B cell (primary cell): ENCODE data around the gene DENND1C. TPM values are rescaled to one million over a fixed set of nuclear protein-coding genes. Genes with fewer than 3 reads are reported as not detected.

Experiments used
- ATAC-seq: fragments of 200-7000 bp; cut with Tn5 transposase; one replicate; pipeline ENCODE4 v1.10.0; 2021; ENCODE audit warnings: low read depth, mild to moderate bottlenecking, moderate number of reproducible peaks, moderate library complexity
- CTCF ChIA-PET: fragments of 350-600 bp; sonication (Branson Sonifier 250); formaldehyde crosslinking; loops from one replicate; lab custom pipeline; 2021; ENCODE audit warnings: antibody characterized with exemption, inconsistent platforms; lab: Charles Lee
- POLR2A ChIA-PET: fragments of 350-600 bp; sonication (Branson Sonifier 250); formaldehyde crosslinking; loops from one replicate; lab custom pipeline; 2021; ENCODE audit warnings: antibody characterized with exemption; lab: Charles Lee
- DNase-seq: peaks from one replicate; pipeline ENCODE4 v3.0.0; 2013
- H2AFZ ChIP-seq: 2 replicates; pipeline ENCODE4 v1.6.1; 2012; ENCODE audit warnings: mild to moderate bottlenecking, low read depth, low read length; ENCODE audit not compliant: insufficient read depth, poor library complexity, severe bottlenecking
- H3K27ac ChIP-seq, 2 donors: 1 replicate in 1 of 2; 2 replicates in 1 of 2; pipeline ENCODE4 v1.5.1; 2012 to 2013; ENCODE audit warnings: low read length in 2 of 2, mild to moderate bottlenecking in 2 of 2, moderate library complexity in 1 of 2
- H3K27me3 ChIP-seq, 4 experiments: fragments of 200-600 bp in 1 of 4; sonication (generic) in 1 of 4; replicated peaks in 1 of 4; 1 replicate in 2 of 4; 2 replicates in 2 of 4; pipeline versions ENCODE4 v1.6.1 to v1.7.0; 2013 to 2016; ENCODE audit warnings: low read length in 3 of 4, mild to moderate bottlenecking in 2 of 4, mixed read lengths in 1 of 4, moderate library complexity in 1 of 4; ENCODE audit not compliant: insufficient read depth in 4 of 4, control insufficient read depth in 3 of 4; ENCODE audit errors: control extremely low read depth in 1 of 4
- H3K36me3 ChIP-seq, 2 experiments: replicated peaks in 1 of 2; 1 replicate in 1 of 2; 2 replicates in 1 of 2; pipeline versions ENCODE4 v1.6.1 to v1.7.1; 2013; ENCODE audit warnings: low read length in 1 of 2; ENCODE audit not compliant: insufficient read depth in 2 of 2, control insufficient read depth in 1 of 2; ENCODE audit errors: control extremely low read depth in 1 of 2, extremely low read depth in 1 of 2
- H3K4me1 ChIP-seq, 2 donors: fragments of 200-600 bp in 1 of 2; sonication (generic) in 1 of 2; 1 replicate in 1 of 2; 2 replicates in 1 of 2; pipeline versions ENCODE4 v1.5.1 to v1.6.1; 2013 to 2017; ENCODE audit warnings: low read length in 2 of 2; ENCODE audit not compliant: control insufficient read depth in 2 of 2, insufficient read depth in 2 of 2
- H3K4me2 ChIP-seq: replicated peaks from 2 replicates; pipeline ENCODE3; 2012; ENCODE audit warnings: mild to moderate bottlenecking, low read depth, low read length; ENCODE audit not compliant: poor library complexity, severe bottlenecking
- H3K4me3 ChIP-seq, 5 experiments: fragments of 200-600 bp in 1 of 5; sonication (generic) in 1 of 5; 1 replicate in 3 of 5; 2 replicates in 2 of 5; pipeline versions ENCODE4 v1.5.1 to v1.7.0; 2011 to 2016; ENCODE audit warnings: low read length in 4 of 5, mild to moderate bottlenecking in 4 of 5, low read depth in 2 of 5, control low read depth in 1 of 5, moderate library complexity in 1 of 5; ENCODE audit not compliant: insufficient read depth in 1 of 5; ENCODE audit errors: control extremely low read depth in 1 of 5, extremely low read depth in 1 of 5
- H3K79me2 ChIP-seq: fragments of 200-600 bp; sonication (generic); one replicate; pipeline ENCODE4 v1.6.0; 2016; ENCODE audit warnings: low read length; ENCODE audit not compliant: control insufficient read depth, insufficient read depth
- H3K9ac ChIP-seq: fragments of 200-600 bp; sonication (generic); 2 replicates; pipeline ENCODE4 v1.6.1; 2017; ENCODE audit warnings: mild to moderate bottlenecking, low read length, moderate library complexity
- H3K9me3 ChIP-seq, 3 donors: one replicate each; pipeline versions ENCODE4 v1.6.1 to v1.7.1; 2013; ENCODE audit warnings: low read length in 2 of 3; ENCODE audit not compliant: control insufficient read depth in 2 of 3, insufficient read depth in 1 of 3; ENCODE audit errors: control extremely low read depth in 1 of 3
- H4K20me1 ChIP-seq: 2 replicates; pipeline ENCODE4 v1.6.0; 2012; ENCODE audit warnings: mild to moderate bottlenecking, low read length; ENCODE audit not compliant: insufficient read depth, control insufficient read depth, poor library complexity, severe bottlenecking
- H3K27ac Mint-ChIP-seq: one replicate; pipeline ENCODE4 v1.8.0; 2021; ENCODE audit warnings: mixed read lengths
- H3K27me3 Mint-ChIP-seq: one replicate; pipeline ENCODE4 v1.8.0; 2021; ENCODE audit warnings: mixed read lengths
- H3K4me1 Mint-ChIP-seq: one replicate; pipeline ENCODE4 v1.8.0; 2021; ENCODE audit warnings: mixed read lengths
- H3K4me3 Mint-ChIP-seq: one replicate; pipeline ENCODE4 v1.8.0; 2021; ENCODE audit warnings: mixed read lengths
- H3K9me3 Mint-ChIP-seq: one replicate; pipeline ENCODE4 v1.8.0; 2022; ENCODE audit warnings: mixed read lengths; ENCODE audit not compliant: insufficient read depth
- EZH2 ChIP-seq: IDR thresholded peaks from 2 replicates; pipeline ENCODE4 v1.6.1; 2012; ENCODE audit warnings: borderline replicate concordance, low read depth, mild to moderate bottlenecking, moderate library complexity, low read length; ENCODE audit not compliant: insufficient read depth, poor library complexity, severe bottlenecking
- WGBS: methylation state at CpG from one replicate; pipeline ENCODE4 v1.1.5; 2013; ENCODE audit warnings: missing lambda C conversion rate; ENCODE audit not compliant: insufficient coverage; 5-methylcytosine and 5-hydroxymethylcytosine counted together
- intact Hi-C: fragments of 100-400 bp; cut with micrococcal nuclease; formaldehyde crosslinking; loops from one replicate; pipeline ENCODE4 v1.10.0; 2022
- polyA plus RNA-seq: library from polyadenylated mRNA; depleted of rRNA; stranded (reverse); fragments of >200 nt; gene quantifications from 2 replicates; pipeline ENCODE4 v1.2.3, GENCODE V29; 2012
- total RNA-seq, 2 donors: library from RNA; stranded (reverse); fragments of 120-200 nt in 1 of 2; gene quantifications; 1 replicate in 1 of 2; 2 replicates in 1 of 2; pipeline versions ENCODE4 v1.2.3 to v1.2.4, GENCODE V29; 2013 to 2022
- TF ChIP-seq, protein P1 (sequence below): fragments of 200-600 bp; IDR thresholded peaks from one replicate; pipeline ENCODE4 v1.8.0; 2022; ENCODE audit warnings: antibody characterized with exemption, mild to moderate bottlenecking

DENND1C gene
- total and polyA plus RNA-seq, 2 donors (not counting 1 experiment from before 2014, with no cell fraction given): 119 to 132 TPM

DNA sequence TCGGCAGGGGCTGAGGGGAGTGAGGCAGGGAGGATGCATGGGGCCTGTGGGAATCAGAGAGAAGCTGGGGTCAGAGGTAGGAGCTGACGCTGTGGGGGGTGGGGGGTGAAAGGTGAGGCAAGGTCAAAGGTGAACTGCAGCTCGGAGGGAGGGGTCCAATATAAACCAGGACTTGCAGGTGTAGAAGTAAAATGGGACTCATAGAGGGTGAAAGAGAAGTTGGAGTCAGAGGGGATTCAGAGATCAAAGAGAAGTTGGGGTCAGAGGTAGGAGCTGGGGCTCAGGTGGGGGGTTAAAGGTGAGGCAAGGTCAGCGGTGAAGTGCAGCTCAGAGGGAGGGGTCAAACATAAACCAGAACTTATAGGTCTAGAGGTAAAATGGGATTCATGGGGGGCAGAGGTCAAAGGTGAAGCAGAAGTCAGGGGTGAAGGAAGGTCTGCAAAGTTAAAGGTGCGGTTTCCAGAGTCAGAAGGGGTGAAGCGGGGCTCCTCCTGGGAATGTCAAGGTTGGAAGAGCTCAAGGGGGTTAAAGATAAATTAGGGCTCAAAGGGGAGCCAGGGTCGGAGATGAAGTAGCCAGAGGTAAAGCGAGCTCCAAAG lies 12.9 kb upstream of the DENND1C start:
- no peak overlapping the region for H3K4me2 ChIP-seq
- no peaks in the 10 kb centered on the region for H3K79me2 ChIP-seq
- peaks cover 0 to 4% (median 3%) of the 10 kb centered on the region in 3 donors for H3K9me3 ChIP-seq
- H3K4me1 ChIP-seq: peaks cover 0 to 7% of the 10 kb centered on the region in 2 donors
- H3K27ac Mint-ChIP-seq: no peak overlapping the region
- no peak overlapping the region for H3K27ac ChIP-seq
- CTCF ChIA-PET: interaction anchor here (0.7 kb wide), 1 partner anchor 275 kb away, joined by 3 read pairs; no protein-coding TSS in a partner anchor
- H3K9me3 Mint-ChIP-seq: peaks cover 2% of the 10 kb centered on the region
- no peak overlapping the region for H3K9ac ChIP-seq
- no peaks in the 10 kb centered on the region for H4K20me1 ChIP-seq
- H3K4me1 Mint-ChIP-seq: peaks cover 8% of the 10 kb centered on the region
- H3K27me3 Mint-ChIP-seq: no peaks in the 10 kb centered on the region
- no peak for TF ChIP-seq EZH2
- TF ChIP-seq, protein P1, sequence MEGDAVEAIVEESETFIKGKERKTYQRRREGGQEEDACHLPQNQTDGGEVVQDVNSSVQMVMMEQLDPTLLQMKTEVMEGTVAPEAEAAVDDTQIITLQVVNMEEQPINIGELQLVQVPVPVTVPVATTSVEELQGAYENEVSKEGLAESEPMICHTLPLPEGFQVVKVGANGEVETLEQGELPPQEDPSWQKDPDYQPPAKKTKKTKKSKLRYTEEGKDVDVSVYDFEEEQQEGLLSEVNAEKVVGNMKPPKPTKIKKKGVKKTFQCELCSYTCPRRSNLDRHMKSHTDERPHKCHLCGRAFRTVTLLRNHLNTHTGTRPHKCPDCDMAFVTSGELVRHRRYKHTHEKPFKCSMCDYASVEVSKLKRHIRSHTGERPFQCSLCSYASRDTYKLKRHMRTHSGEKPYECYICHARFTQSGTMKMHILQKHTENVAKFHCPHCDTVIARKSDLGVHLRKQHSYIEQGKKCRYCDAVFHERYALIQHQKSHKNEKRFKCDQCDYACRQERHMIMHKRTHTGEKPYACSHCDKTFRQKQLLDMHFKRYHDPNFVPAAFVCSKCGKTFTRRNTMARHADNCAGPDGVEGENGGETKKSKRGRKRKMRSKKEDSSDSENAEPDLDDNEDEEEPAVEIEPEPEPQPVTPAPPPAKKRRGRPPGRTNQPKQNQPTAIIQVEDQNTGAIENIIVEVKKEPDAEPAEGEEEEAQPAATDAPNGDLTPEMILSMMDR: no peak
- ATAC-seq (no peak), DNase-seq (no peak)
- no peak overlapping the region for H2AFZ ChIP-seq
- no peaks in the 10 kb centered on the region for H3K27me3 ChIP-seq
- POLR2A ChIA-PET: no interaction called here
- WGBS: 95% methylated on average over 8 of the region's 8 CpGs
- no peaks in the 10 kb centered on the region for H3K36me3 ChIP-seq
- no peak overlapping the region for H3K4me3 ChIP-seq
- intact Hi-C loops: no loop called here
- no peak overlapping the region for H3K4me3 Mint-ChIP-seq

DNA sequence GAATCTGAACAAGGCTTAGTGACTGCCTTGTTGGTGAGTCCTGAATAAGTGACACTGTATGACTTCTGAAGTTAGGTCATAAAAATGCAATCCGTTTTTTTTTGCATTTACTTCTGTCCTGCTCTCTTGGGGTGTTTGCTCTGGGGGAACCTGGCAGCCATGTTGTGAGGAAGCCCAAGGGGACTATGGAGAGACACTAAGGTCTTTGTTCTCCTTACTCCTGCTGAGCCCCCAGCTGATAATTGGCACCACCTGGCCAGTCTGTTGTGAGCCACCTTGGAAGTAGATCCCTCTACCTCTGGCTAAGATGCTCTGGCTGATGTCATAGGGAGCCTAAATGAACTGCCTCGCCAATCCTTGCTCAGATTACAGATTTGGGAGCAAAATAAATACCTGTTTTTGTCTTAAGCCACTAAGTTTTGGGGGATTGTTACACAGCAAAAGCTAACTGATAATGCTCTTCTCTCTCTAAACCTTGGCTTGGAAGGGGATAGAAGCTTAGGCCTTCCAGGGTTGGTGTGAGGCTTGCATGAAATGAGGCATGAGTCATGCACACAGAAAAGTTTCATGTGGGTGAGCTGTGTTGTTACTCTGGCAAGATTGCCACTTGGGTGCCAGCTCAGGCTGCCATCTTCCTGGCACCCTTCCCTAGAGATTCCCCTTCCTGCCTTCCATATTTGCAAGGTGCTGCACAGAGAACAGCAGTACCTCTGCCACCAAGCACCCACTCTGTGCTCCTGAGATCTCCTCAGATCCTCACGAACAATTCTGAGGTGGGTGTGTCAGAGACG lies 10.4 kb upstream of the DENND1C start:
- Histone ChIP-seq H3K9me3 (peaks cover 0 to 4% (median 3%) of the 10 kb centered on the region in 3 donors), H3K36me3 (no peaks in the 10 kb centered on the region), H2AFZ (no peak overlapping the region), H4K20me1 (no peaks in the 10 kb centered on the region), H3K4me3 (no peak overlapping the region), H3K27ac (no peak overlapping the region), H3K79me2 (no peaks in the 10 kb centered on the region), H3K4me1 (peaks cover 0 to 12% of the 10 kb centered on the region in 2 donors), H3K9ac (no peak overlapping the region), H3K27me3 (no peaks in the 10 kb centered on the region), H3K4me2 (no peak overlapping the region)
- WGBS: 90% methylated on average over 3 of the region's 4 CpGs
- H3K9me3 Mint-ChIP-seq: peaks cover 2% of the 10 kb centered on the region
- no peaks in the 10 kb centered on the region for H3K27me3 Mint-ChIP-seq
- TF ChIP-seq, protein P1: no peak
- TF ChIP-seq EZH2: no peak
- DNase-seq: no peak
- no peak overlapping the region for H3K4me3 Mint-ChIP-seq
- no peak for ATAC-seq
- ChIA-PET POLR2A (interaction anchor here (0.6 kb wide), 1 partner anchor 179 kb away, joined by 4 read pairs; no protein-coding TSS in a partner anchor), CTCF (interaction anchor here (0.9 to 2.1 kb wide), 3 partner anchors 10 to 274 kb away, joined by 3 to 6 read pairs (median 4); partner anchors contain the start of gene DENND1C)
- peaks cover 12% of the 10 kb centered on the region for H3K4me1 Mint-ChIP-seq
- intact Hi-C loops: no loop called here
- no peak overlapping the region for H3K27ac Mint-ChIP-seq
